ENCODE measurements around the gene PDZK1IP1. TPM values are rescaled to one million over a fixed set of nuclear protein-coding genes. Genes with fewer than 3 reads are reported as not detected.

The PDZK1IP1 gene
- total RNA-seq, 1 donor from 2014 or later, result 22.6 TPM

DNA sequence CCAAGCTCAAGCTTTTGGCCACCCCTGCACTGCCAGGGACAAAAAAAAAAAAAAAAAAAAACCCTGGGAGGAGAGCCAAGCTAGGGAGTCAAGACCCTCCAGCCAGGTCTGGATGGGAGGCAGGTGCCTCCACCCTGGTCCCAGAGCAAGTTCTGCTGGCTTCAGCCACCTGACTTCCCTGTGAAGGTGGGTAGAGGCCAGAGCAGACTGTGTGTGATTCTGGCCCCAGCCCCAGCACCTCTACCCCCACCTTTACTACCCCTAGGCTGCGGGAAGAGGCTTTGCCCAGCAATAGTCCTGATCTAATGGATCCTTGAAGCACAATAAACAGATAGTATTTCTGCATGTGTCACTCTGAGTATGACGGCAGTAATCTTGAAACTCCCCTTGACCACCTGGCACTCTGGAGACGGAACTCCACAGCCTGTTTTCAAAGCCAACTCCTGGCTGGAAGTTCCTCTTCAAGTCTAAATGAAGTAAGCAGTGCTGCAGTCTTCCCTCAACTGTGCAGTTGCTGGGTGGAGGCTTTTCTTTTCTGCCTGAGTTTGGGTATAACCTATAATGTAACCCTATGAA, 9.8 kb downstream of the PDZK1IP1 start:
- Histone ChIP-seq H3K27ac (no peak overlapping the region), H3K4me3 (peak overlapping the region; percentile 45), H3K9me3 (no peaks in the 10 kb centered on the region), H3K4me1 (peaks cover 19% of the 10 kb centered on the region), H3K36me3 (no peaks in the 10 kb centered on the region), H3K27me3 (ENCODE audit: low read depth) (no peaks in the 10 kb centered on the region)
- intact Hi-C loops (cut with DNase I), result no loop called here
- ATAC-seq, result peak in 1 of 2 donors; percentile 5
- TF ChIP-seq, protein P1, sequence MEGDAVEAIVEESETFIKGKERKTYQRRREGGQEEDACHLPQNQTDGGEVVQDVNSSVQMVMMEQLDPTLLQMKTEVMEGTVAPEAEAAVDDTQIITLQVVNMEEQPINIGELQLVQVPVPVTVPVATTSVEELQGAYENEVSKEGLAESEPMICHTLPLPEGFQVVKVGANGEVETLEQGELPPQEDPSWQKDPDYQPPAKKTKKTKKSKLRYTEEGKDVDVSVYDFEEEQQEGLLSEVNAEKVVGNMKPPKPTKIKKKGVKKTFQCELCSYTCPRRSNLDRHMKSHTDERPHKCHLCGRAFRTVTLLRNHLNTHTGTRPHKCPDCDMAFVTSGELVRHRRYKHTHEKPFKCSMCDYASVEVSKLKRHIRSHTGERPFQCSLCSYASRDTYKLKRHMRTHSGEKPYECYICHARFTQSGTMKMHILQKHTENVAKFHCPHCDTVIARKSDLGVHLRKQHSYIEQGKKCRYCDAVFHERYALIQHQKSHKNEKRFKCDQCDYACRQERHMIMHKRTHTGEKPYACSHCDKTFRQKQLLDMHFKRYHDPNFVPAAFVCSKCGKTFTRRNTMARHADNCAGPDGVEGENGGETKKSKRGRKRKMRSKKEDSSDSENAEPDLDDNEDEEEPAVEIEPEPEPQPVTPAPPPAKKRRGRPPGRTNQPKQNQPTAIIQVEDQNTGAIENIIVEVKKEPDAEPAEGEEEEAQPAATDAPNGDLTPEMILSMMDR (IDR thresholded peaks at IDR 0.05), result no peak
- no peak for DNase-seq

DNA sequence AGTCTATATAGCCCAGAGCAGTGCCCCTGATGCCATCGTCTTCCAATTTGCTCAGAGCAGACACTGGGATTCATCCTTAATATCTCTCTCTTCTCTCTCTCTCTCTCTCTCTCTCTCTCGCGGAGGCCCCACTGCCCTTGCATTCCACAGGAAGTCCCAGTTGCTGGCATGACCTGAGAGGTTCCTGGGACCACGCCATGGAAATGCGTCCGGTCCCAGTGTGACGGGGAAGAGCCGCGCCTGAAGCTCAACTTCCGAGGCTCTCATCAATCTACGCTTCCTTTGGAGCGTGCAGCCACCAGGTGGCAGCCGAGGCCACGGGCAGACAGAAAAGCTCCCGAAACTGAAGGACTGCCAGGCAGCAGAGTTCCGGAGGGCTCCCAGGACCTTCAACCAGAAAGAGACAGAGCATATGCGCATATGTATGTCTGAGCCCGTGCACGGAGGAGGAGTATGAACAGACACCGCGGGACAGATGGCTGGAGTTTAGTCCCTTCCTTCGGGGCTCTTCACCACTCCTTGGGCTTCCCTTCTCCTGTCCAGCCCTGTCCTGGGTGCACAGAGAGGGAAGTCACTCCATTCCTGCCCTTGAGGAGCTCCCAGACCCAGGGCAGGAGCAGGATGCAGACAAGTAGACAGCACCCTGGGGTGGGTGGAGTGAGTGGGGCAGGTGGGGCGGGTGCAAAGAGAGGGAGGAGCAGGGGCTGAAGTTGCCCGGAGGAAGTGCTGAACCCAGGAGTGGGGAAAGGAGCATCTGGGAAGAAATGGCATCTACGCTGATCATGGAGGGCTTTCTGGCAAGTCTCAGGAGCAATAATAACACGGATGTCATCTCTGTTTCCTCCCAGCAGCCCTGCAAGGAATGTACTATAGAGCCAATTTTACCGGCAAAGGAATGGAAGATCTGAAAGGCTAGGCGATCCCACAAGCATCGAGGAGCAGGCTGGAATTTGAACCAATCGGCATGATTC, 10.5 kb downstream of the PDZK1IP1 start:
- H3K36me3 ChIP-seq, result no peaks in the 10 kb centered on the region
- H3K4me1 ChIP-seq, result peaks cover 21% of the 10 kb centered on the region
- ATAC-seq, result peak; percentile 88 to 89
- intact Hi-C loops (cut with DNase I), result no loop called here
- no peaks in the 10 kb centered on the region for H3K9me3 ChIP-seq
- peak; percentile 93 for DNase-seq
- H3K27me3 ChIP-seq (ENCODE audit: low read depth), result no peaks in the 10 kb centered on the region
- H3K4me3 ChIP-seq, result peak overlapping the region; percentile 45
- TF ChIP-seq, protein P1 (IDR thresholded peaks at IDR 0.05), result peak; percentile 90
- peak overlapping the region; percentile 37 for H3K27ac ChIP-seq

DNA sequence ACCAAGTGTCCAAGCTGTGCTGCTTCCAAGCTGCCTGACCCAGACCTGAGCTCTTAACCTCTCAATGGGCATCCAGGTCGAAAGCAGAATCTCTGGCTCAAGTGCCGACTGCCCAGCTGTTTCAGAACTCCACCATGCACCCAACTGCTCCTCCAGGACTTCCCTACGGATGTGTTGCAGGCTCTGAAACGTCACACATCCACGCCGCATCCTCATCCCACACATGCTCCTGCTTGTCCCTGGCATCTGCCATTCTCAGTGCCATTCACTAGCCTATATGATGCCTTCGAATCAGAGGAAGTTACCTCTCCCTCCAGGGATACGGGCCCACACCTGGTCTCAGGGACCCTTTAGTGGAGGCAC, 11.2 kb downstream of the PDZK1IP1 start:
- ATAC-seq (no peak), DNase-seq (no peak)
- no peaks in the 10 kb centered on the region for H3K27me3 ChIP-seq (ENCODE audit: low read depth)
- H3K27ac ChIP-seq, result no peak overlapping the region
- intact Hi-C loops (cut with DNase I), result no loop called here
- no peaks in the 10 kb centered on the region for H3K9me3 ChIP-seq
- H3K4me1 ChIP-seq, result peaks cover 21% of the 10 kb centered on the region
- H3K36me3 ChIP-seq, result no peaks in the 10 kb centered on the region
- no peak overlapping the region for H3K4me3 ChIP-seq
- TF ChIP-seq, protein P1 (IDR thresholded peaks at IDR 0.05), result no peak

DNA sequence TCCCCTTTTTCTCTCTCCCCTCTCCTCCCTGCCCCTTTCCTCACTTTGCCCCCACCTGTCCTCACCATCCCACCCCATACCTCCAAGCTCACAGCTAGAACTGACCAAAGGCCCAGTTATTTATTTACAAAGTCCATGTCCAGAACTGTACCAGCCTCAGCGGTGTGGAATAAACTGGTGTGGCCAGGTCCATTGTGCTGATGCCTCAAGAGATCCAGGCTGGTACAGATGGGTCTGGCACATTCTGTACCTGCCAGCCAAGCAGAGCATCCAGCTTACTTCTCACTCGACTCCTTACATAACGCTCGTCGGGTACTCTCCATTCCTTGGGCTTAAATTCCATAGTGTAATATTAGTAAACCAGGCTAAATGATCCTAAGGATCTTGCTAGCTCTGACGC, 11.8 kb downstream of the PDZK1IP1 start:
- peaks cover 21% of the 10 kb centered on the region for H3K4me1 ChIP-seq
- no peak overlapping the region for H3K4me3 ChIP-seq
- intact Hi-C loops (cut with DNase I), result no loop called here
- no peak overlapping the region for H3K27ac ChIP-seq
- no peaks in the 10 kb centered on the region for H3K36me3 ChIP-seq
- TF ChIP-seq, protein P1 (IDR thresholded peaks at IDR 0.05), result no peak
- no peak for DNase-seq
- no peaks in the 10 kb centered on the region for H3K27me3 ChIP-seq (ENCODE audit: low read depth)
- no peaks in the 10 kb centered on the region for H3K9me3 ChIP-seq
- no peak for ATAC-seq

DNA sequence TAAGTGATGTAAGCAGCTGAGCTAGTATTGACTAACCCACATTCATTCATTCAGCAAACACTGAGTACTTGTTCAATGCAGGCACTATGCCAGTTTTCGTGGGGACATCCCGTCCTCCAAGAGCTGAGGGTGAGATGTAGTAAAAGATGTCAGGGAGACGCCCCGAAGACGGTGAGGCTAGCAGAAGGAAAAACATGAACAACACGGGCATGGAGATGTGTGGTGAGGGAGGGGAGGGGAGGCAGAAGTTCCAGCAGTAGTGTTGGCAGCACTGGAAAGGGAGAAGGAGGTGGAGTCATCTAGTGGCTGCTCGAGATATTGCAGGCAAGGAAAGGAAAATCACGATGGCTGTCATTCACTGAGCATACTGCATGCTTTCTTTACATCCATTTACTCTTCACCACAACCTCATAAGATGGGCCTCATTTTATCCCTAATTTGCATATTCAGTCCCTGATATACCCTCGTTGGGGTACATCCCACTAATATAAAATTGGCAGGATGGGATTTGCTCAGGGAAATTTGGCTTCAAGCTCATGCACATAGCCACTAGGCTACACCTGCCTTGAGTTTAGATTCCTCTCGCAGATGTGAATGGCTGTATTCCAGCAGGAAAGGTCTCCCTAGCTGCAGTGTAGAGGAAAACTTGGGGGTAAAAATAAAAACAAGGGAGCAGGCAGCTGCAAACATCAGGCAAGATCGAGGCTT, 14.5 kb downstream of the PDZK1IP1 start:
- Histone ChIP-seq H3K36me3 (no peaks in the 10 kb centered on the region), H3K27me3 (ENCODE audit: low read depth) (no peaks in the 10 kb centered on the region), H3K4me1 (peaks cover 20% of the 10 kb centered on the region), H3K4me3 (no peak overlapping the region), H3K9me3 (no peaks in the 10 kb centered on the region), H3K27ac (no peak overlapping the region)
- TF ChIP-seq, protein P1 (IDR thresholded peaks at IDR 0.05), result peak; percentile 93
- DNase-seq (no peak), ATAC-seq (peak; percentile 63 to 67)
- intact Hi-C loops (cut with DNase I), result no loop called here
